Glutamatergic neuron (in vitro differentiated cells): ENCODE results near the gene KLK1. TPM values are rescaled to one million over a fixed set of nuclear protein-coding genes. Genes with fewer than 3 reads are reported as not detected.

Experiments
- DNase-seq: peaks from one replicate; pipeline ENCODE4 v3.0.0; 2022
- H3K27ac Mint-ChIP-seq: one replicate; pipeline ENCODE4 v1.8.0; 2020; ENCODE audit warnings: mild to moderate bottlenecking, mixed read lengths, inconsistent platforms; ENCODE audit not compliant: unreplicated experiment
- H3K27me3 Mint-ChIP-seq: one replicate; pipeline ENCODE4 v1.8.0; 2020; ENCODE audit warnings: mild to moderate bottlenecking, moderate library complexity, mixed read lengths, inconsistent platforms; ENCODE audit not compliant: unreplicated experiment
- H3K36me3 Mint-ChIP-seq: one replicate; pipeline ENCODE4 v1.8.0; 2020; ENCODE audit warnings: mild to moderate bottlenecking, mixed read lengths, inconsistent platforms; ENCODE audit not compliant: unreplicated experiment
- H3K4me1 Mint-ChIP-seq: one replicate; pipeline ENCODE4 v1.8.0; 2020; ENCODE audit warnings: mild to moderate bottlenecking, low read depth, mixed read lengths, inconsistent platforms; ENCODE audit not compliant: unreplicated experiment
- H3K4me3 Mint-ChIP-seq: one replicate; pipeline ENCODE4 v1.8.0; 2020; ENCODE audit warnings: mild to moderate bottlenecking, mixed read lengths, inconsistent platforms; ENCODE audit not compliant: unreplicated experiment
- H3K9me3 Mint-ChIP-seq: one replicate; pipeline ENCODE4 v1.8.0; 2020; ENCODE audit warnings: mild to moderate bottlenecking, moderate library complexity, mixed read lengths, inconsistent platforms; ENCODE audit not compliant: unreplicated experiment
- CTCF ChIP-seq: fragments of 200-600 bp; sonication (generic); IDR thresholded peaks from one replicate; pipeline ENCODE4 v1.5.0; 2021; ENCODE audit not compliant: partially characterized antibody, unreplicated experiment
- total RNA-seq: library from RNA; stranded (reverse); fragmentation: NEBNext Ultra II Directional; extraction: Animal tissue kit (Norgen Biotek cat#: 25700); gene quantifications from one replicate; pipeline ENCODE4 v1.2.1, GENCODE V29; 2021; ENCODE audit not compliant: unreplicated experiment

KLK1 gene
- total RNA-seq, 1 donor from 2014 or later = 0.49 TPM

GRCh38 chr19:50827476-50827875 is 3.9 kb upstream of the KLK1 start:
- H3K4me1 Mint-ChIP-seq = peaks cover 2% of the 10 kb centered on the region
- peaks cover 9% of the 10 kb centered on the region for H3K36me3 Mint-ChIP-seq
- no peak overlapping the region for H3K27ac Mint-ChIP-seq
- peaks cover 4% of the 10 kb centered on the region for H3K9me3 Mint-ChIP-seq
- no peak for DNase-seq
- H3K4me3 Mint-ChIP-seq = no peak overlapping the region
- no peak for TF ChIP-seq CTCF
- H3K27me3 Mint-ChIP-seq = peaks cover 7% of the 10 kb centered on the region

GRCh38 chr19:50826492-50827240 is 3.1 kb upstream of the KLK1 start:
- TF ChIP-seq CTCF = no peak
- peaks cover 2% of the 10 kb centered on the region for H3K4me1 Mint-ChIP-seq
- no peak for DNase-seq
- peaks cover 6% of the 10 kb centered on the region for H3K9me3 Mint-ChIP-seq
- H3K4me3 Mint-ChIP-seq = no peak overlapping the region
- no peak overlapping the region for H3K27ac Mint-ChIP-seq
- peaks cover 7% of the 10 kb centered on the region for H3K27me3 Mint-ChIP-seq
- peaks cover 9% of the 10 kb centered on the region for H3K36me3 Mint-ChIP-seq

- peaks cover 17% of the 10 kb centered on the region for H3K27me3 Mint-ChIP-seq
- DNase-seq = no peak
- TF ChIP-seq CTCF = no peak
Observed at GRCh38 chr19:50822661-50823208, 852 bp downstream of the KLK1 start.

GRCh38 chr19:50821622-50822021 is 2.0 kb downstream of the KLK1 start:
- no peak for TF ChIP-seq CTCF
- H3K36me3 Mint-ChIP-seq = peaks cover 9% of the 10 kb centered on the region
- no peak for DNase-seq
- peaks cover 8% of the 10 kb centered on the region for H3K9me3 Mint-ChIP-seq
- H3K27me3 Mint-ChIP-seq = peaks cover 15% of the 10 kb centered on the region
- H3K4me3 Mint-ChIP-seq = no peak overlapping the region
- H3K27ac Mint-ChIP-seq = no peak overlapping the region
- peaks cover 9% of the 10 kb centered on the region for H3K4me1 Mint-ChIP-seq

More at GRCh38 chr19:50822661-50823208, 852 bp downstream of the KLK1 start:
- H3K9me3 Mint-ChIP-seq = peaks cover 6% of the 10 kb centered on the region
- H3K36me3 Mint-ChIP-seq = peaks cover 13% of the 10 kb centered on the region
- no peak overlapping the region for H3K4me3 Mint-ChIP-seq
- no peak overlapping the region for H3K27ac Mint-ChIP-seq
- peaks cover 9% of the 10 kb centered on the region for H3K4me1 Mint-ChIP-seq

- Mint-ChIP-seq H3K4me3 (peak overlapping the region; percentile 25), H3K4me1 (peaks cover 9% of the 10 kb centered on the region), H3K9me3 (peaks cover 10% of the 10 kb centered on the region), H3K27ac (no peak overlapping the region), H3K36me3 (peaks cover 9% of the 10 kb centered on the region), H3K27me3 (peaks cover 19% of the 10 kb centered on the region)
- DNase-seq = no peak
- no peak for TF ChIP-seq CTCF
Observed at GRCh38 chr19:50821248-50821612, 2.4 kb downstream of the KLK1 start.
